NCI-H2171 treated with DMSO at 0.1 percent for 48 hours (cell line): Measurements from ENCODE around the gene CFAP77.
"Not testable (repeated sequence)": the region's sequence is repeated elsewhere in the genome, so short reads cannot be mapped to it uniquely, and the experiment has no call there.

Source experiments
- DNase-seq: peaks from one replicate; lab custom pipeline; 2025; lab: John Stamatoyannopoulos, UW

The CFAP77 gene

DNA sequence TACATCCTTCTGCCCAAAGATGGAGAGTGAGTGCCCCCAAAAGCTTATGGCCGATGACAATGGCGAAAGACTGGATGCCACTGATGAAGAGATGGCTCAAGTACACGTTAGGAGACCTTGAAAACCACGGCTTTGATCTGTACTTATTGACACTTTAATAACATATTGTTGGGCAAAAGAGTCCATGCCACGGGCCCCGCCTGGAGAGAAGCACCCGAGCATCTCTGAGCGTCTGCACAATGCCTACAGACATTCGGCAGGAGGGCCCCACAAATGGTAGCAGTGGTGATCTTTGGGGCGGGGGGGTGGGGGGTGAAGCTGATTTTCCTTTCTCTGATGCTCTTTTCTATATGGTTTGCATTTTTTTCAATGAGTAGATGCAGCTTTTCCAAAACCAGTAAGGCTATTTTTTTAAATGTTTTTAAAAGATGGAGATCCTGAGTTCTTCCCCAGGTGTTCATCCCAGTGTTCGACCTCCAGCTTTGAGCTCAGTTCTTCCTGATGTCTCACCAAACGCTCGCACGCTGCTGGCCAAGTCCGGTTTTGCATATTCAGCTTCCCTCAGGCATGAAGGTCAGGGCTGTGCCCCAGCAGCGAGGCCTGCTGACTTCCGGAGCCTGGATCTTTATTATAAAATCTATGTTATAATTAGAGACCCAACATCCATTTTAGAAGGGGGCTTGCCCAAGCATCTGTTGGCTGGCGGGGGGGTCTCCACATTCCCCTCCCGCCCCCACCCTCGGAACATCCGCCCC lies 138.1 kb downstream of the CFAP77 start:
- DNase-seq, result no peak

GRCh38 chr9:132548751-132549640 lies 139.0 kb downstream of the CFAP77 start:
- DNase-seq, result no peak

DNA sequence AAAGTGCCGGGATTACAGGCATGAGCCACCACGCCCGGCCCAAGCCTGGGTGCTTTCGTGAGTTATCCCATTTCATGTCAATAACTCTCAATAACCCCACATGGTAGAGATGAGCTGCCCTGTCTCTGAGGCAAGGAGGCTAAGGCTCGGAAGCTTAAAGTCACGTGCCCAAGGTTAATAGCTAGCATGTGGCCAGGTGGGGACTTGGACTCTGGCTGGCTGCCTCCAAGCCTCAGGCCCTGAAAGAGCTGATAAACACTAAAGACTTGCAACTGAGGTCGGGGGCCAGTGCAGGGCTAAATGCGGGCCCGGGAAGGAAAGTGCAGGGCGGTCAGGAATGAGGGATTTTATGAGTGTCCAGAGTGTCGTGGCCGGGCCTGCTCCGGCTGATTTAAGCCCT lies 141.5 kb downstream of the CFAP77 start:
- DNase-seq, result no peak

GRCh38 chr9:132552041-132552440 lies 142.0 kb downstream of the CFAP77 start:
- no peak for DNase-seq

DNA sequence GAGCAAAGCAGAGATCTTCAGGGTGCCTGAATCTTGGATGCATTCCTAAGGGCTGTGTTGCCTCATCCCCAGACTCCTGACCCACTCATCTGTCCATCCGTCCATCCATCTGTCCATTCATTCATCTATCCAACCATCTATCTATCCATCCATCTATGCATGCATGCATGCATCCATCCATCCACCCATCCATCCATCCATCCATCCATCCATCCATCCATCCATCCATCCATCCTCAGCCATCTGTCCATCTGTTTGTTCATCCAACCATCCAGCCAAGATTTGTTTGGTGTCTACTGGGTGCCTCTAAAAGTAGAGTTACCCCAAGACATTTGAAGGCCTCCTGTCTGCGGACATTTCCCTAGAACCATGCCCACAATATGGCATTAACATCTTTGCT lies 144.7 kb downstream of the CFAP77 start:
- DNase-seq, result no peak

- DNase-seq, result no peak
Measured at GRCh38 chr9:132555528-132555927, 145.5 kb downstream of the CFAP77 start.

GRCh38 chr9:132556235-132556634 lies 146.2 kb downstream of the CFAP77 start:
- DNase-seq, result no peak

DNA sequence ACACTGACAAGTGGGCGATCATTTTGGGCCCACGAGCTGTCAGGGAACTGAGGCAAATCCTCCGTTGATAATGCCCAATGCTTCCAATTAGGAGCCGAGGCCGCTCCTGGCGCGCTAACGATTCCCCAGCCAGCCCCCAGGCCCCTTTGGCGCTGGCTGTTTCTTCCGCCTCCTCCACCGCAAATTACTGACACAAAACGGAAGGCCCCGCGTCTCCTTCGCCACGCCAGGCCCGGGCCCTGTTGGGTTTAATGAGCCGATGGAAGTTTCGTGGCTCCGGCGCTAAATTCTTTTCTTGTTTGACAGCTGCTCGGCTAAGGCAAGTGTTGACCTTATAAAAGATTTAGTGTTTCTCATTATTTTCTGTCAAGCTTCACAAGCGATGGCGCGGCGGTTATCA lies 146.7 kb downstream of the CFAP77 start:
- no peak for DNase-seq

DNA sequence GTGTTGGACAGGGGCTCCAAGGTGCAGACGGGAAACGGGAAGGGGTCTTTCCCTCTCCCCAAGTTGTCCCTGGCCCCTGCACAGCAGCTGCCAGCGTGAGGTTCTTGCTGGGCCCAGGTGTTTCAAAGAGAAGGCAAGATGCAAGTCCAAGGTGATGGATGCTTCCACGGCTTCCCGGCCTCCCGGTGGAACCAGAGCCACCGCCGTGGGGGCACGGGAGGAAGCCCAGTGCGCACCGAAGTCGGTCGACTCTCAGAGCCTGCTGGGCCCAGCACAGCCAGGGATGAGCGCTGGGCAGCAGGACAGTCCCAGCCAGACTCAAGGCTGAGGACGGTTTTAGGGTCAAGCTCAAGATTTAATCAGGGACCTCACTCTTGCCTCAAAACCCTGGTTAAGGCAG lies 147.1 kb downstream of the CFAP77 start:
- DNase-seq, result no peak

GRCh38 chr9:132559711-132560110 lies 149.7 kb downstream of the CFAP77 start:
- no peak for DNase-seq

GRCh38 chr9:132560616-132561202 lies 150.7 kb downstream of the CFAP77 start:
- DNase-seq, result peak; percentile 86

DNA sequence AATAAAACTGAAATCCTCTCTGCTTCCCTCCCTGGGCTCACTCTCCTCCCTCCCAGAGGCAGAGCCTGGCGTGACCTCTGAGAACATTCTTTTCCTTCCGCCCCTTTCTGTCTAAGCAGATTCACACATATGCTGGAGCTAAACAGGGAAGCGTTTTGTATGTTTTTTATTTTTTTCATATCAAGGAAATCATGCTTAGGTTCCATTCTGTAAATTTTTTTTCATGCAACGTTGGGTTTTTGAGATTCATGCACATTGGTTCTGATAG lies 152.2 kb downstream of the CFAP77 start:
- DNase-seq, result no peak

- DNase-seq, result no peak
Measured at GRCh38 chr9:132564526-132564925, 154.5 kb downstream of the CFAP77 start.

- not testable (repeated sequence) for DNase-seq
Measured at GRCh38 chr9:132568787-132569186, 158.8 kb downstream of the CFAP77 start.

- no peak for DNase-seq
Measured at GRCh38 chr9:132571806-132572600, 162.0 kb downstream of the CFAP77 start.

DNA sequence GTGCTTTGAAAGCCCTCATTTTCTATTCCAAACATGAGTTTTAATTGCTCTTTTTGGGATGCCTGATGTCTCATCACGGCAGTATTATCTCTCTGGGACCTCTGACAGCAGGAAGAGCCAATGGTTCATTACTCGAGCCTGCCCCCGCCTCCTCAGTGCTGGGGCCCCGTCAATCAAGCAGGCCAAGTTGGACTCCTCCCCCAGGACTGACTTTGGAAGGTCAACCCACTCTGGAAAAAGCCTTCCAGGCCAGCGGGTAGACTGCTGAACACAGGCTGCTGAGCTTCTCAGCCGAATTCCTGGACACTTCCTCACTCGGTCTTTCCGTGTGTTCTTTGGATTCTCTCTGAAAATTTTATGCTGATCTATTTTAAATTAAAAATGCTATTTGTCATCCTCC lies 162.9 kb downstream of the CFAP77 start:
- DNase-seq, result no peak

DNA sequence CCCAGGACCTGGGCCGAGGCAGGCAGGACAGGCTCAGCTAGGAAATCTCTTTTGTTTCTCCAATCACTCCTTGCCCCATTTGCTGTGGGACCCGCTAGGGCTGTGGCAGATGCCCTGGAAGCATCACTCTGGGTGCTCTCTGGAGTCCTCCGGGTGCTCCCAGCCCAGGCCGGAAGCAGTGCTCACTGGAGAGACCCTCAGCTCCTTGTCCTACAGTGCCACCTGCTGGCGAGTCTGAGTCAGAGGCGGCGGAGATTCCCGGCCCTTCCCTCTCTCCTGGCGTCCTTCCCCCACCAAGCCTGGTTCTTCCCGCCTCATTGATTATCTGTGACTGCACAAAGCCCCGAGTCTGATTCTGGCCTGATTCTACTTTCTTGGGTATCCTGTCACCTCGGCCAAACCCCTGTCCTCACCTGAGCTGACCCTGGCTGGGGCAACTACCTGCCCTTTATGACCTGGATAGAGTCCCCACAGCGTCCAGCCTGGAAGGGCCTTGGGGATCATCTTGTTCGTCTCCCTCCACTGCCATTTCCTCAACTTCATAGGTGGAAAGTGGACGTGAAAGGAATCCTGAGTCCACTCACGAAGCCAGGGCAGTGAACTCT lies 165.1 kb downstream of the CFAP77 start:
- peak; percentile 91 for DNase-seq

- no peak for DNase-seq
Measured at GRCh38 chr9:132575811-132576210, 165.8 kb downstream of the CFAP77 start.

DNA sequence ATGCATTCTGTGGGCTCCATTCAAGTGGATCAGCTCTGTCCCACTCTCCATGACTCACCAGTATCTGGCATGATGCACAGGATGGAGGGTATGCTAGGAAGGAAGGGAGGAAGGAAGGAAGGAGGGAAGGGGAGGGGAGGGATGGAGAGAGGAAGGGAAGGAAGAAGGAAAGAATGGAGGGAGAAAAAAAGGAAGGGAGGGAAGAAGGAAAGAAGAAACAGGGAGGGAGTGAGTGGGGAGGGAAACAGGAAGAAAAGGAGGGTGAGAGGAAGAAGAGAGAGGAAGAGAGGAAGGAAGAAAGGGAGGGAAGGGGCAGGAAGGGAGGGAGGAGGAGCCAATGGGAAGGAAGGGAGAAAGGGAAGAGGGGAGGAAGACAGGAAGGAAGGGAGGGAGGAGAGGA lies 167.1 kb downstream of the CFAP77 start:
- no peak for DNase-seq

DNA sequence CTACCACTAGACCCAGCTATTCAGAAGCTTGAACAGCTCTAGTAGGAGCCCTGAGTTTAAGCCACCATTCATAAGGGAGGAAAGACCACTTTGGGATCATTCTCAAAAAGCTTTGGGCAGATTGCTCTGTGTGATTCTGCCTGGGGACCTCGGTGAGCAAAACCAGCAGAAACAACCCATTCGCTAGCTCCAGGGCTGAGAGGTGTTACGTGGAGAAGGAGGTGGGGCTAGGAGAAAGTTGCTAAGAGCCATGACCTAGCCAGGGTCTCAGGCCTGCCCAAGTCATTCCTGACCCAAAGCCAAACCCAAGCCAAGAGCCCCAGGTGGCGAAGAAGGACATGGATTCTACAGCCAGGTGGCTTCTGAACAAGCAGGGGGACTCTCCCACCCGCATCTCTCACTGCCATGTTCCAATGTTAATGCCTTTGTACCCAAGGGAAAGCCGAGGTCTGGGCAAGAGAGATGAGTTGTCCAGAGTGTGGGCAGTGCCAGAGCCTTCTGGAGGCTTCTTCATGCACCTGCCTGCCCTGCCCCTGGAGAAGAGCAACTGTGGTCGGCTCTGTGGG lies 168.4 kb downstream of the CFAP77 start:
- DNase-seq, result no peak

DNA sequence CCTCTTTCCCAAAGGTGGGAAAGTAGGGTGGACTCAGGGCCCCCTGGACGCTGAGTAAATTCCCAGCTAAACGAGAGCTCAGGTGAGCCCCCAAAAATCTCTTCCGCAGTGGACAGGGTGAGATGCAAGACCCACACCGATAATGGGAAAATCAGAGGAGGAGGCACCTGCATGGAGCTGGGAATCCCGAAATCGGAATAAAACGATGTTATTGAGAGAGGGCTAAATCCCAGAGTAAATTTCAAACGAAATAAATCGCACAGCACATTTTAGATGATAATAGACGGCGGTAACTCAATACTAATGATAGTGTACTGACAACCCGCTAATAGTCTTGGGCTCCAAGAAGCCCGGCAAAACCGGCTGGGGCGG lies 169.4 kb downstream of the CFAP77 start:
- no peak for DNase-seq
